ENCODE measurements around the gene IL1R2. TPM values are rescaled to one million over a fixed set of nuclear protein-coding genes. Genes with fewer than 3 reads are reported as not detected.

Gene IL1R2
- total and polyA plus RNA-seq, 2 of the 13 experiments (the other 11 are each of a cell fraction or from before 2014, with no cell fraction given) = 3.6 to 7.3 TPM

DNA sequence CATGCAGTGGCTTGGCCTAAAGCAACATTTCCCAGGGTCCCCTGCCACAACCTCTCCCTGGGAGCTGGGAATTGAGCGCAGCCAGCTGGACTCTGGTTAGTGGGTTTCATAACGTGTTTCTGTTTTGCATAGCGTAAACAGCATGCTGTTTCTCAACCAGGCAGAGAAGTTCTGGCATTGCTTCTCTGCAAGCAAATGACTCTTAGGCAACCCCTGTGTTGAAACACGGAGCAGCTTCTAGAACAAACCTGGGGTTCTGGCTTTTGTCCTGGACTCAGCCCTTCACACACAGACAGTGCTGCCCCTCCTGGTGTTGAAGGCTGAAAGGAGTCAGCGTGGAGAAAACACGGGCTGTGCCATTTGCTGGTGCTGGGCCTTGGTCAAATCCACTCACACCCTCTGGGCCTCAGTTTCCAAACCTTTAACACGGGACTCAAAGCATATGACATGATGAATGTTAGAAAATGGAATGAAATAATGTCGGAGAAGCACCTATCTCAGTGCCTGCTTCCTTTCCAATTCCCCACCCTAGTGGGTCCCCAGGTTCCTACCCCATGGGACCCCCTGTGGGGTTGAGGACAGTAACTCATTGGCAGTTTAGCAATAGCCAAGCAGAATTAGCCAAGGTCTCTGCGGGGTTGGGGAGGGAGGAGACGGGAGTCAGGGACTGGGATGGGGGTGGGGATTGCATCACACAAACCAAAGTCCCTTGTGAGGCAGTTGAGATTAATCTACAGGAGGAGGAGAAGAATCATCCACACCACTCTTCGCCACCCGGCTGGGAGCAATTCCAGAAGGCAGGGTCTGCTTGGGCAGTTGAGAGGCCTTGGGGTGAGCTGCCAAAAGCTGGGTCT lies 30.2 kb upstream of the IL1R2 start (continued):
- TF ChIP-seq, protein P1, sequence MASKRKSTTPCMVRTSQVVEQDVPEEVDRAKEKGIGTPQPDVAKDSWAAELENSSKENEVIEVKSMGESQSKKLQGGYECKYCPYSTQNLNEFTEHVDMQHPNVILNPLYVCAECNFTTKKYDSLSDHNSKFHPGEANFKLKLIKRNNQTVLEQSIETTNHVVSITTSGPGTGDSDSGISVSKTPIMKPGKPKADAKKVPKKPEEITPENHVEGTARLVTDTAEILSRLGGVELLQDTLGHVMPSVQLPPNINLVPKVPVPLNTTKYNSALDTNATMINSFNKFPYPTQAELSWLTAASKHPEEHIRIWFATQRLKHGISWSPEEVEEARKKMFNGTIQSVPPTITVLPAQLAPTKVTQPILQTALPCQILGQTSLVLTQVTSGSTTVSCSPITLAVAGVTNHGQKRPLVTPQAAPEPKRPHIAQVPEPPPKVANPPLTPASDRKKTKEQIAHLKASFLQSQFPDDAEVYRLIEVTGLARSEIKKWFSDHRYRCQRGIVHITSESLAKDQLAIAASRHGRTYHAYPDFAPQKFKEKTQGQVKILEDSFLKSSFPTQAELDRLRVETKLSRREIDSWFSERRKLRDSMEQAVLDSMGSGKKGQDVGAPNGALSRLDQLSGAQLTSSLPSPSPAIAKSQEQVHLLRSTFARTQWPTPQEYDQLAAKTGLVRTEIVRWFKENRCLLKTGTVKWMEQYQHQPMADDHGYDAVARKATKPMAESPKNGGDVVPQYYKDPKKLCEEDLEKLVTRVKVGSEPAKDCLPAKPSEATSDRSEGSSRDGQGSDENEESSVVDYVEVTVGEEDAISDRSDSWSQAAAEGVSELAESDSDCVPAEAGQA (IDR thresholded peaks at IDR 0.05; ENCODE audit: low read depth) = no peak
- TF ChIP-seq, protein P1 (CRISPR knock-in tag; IDR thresholded peaks at IDR 0.05; ENCODE audit: borderline replicate concordance) = no peak
- TF ChIP-seq, protein P2, sequence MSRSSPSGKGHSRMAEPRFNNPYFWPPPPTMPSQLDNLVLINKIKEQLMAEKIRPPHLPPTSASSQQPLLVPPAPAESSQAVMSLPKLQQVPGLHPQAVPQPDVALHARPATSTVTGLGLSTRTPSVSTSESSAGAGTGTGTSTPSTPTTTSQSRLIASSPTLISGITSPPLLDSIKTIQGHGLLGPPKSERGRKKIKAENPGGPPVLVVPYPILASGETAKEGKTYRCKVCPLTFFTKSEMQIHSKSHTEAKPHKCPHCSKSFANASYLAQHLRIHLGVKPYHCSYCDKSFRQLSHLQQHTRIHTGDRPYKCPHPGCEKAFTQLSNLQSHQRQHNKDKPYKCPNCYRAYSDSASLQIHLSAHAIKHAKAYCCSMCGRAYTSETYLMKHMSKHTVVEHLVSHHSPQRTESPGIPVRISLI (CRISPR knock-in tag; IDR thresholded peaks at IDR 0.05; ENCODE audit: borderline replicate concordance) = no peak
- TF ChIP-seq ZNF543 (CRISPR knock-in tag; IDR thresholded peaks at IDR 0.05) (no peak), GATAD2A (CRISPR knock-in tag; IDR thresholded peaks at IDR 0.05) (peak; percentile 77), ZSCAN22 (CRISPR knock-in tag; IDR thresholded peaks at IDR 0.05) (0 out of 2 replicates have a peak, but pooled peaks have one; percentile 35), MED13 (CRISPR knock-in tag; IDR thresholded peaks at IDR 0.05) (no peak; the same call in 1 of the 2 replicates), ZNF556 (CRISPR knock-in tag; IDR thresholded peaks at IDR 0.05; ENCODE audit: borderline replicate concordance) (no peak; the same call in 1 of the 2 replicates), HNRNPLL (IDR thresholded peaks at IDR 0.05; ENCODE audit: low read depth, low read length, poor library complexity, severe bottlenecking) (no peak), ZNF180 (CRISPR knock-in tag; IDR thresholded peaks at IDR 0.05; ENCODE audit: borderline replicate concordance, low read depth) (no peak), NR1H2 (CRISPR knock-in tag; IDR thresholded peaks at IDR 0.05; ENCODE audit: borderline replicate concordance, low read depth) (no peak), TARDBP (CRISPR knock-in tag; IDR thresholded peaks at IDR 0.05) (peak; percentile 33; the same call in 1 of the 2 replicates), ZNF296 (CRISPR knock-in tag; conservative IDR thresholded peaks at IDR 0.05) (no peak), ZNF775 (CRISPR knock-in tag; IDR thresholded peaks at IDR 0.05; ENCODE audit: borderline replicate concordance) (no peak)
- TF ChIP-seq, protein P3, sequence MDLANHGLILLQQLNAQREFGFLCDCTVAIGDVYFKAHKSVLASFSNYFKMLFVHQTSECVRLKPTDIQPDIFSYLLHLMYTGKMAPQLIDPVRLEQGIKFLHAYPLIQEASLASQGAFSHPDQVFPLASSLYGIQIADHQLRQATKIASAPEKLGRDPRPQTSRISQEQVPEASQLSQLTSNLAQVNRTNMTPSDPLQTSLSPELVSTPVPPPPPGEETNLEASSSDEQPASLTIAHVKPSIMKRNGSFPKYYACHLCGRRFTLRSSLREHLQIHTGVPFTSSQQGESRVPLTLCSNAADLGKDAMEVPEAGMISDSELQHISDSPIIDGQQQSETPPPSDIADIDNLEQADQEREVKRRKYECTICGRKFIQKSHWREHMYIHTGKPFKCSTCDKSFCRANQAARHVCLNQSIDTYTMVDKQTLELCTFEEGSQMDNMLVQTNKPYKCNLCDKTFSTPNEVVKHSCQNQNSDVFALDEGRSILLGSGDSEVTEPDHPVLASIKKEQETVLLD (CRISPR knock-in tag; IDR thresholded peaks at IDR 0.05; ENCODE audit: low read depth) = no peak
- TF ChIP-seq, protein P4, sequence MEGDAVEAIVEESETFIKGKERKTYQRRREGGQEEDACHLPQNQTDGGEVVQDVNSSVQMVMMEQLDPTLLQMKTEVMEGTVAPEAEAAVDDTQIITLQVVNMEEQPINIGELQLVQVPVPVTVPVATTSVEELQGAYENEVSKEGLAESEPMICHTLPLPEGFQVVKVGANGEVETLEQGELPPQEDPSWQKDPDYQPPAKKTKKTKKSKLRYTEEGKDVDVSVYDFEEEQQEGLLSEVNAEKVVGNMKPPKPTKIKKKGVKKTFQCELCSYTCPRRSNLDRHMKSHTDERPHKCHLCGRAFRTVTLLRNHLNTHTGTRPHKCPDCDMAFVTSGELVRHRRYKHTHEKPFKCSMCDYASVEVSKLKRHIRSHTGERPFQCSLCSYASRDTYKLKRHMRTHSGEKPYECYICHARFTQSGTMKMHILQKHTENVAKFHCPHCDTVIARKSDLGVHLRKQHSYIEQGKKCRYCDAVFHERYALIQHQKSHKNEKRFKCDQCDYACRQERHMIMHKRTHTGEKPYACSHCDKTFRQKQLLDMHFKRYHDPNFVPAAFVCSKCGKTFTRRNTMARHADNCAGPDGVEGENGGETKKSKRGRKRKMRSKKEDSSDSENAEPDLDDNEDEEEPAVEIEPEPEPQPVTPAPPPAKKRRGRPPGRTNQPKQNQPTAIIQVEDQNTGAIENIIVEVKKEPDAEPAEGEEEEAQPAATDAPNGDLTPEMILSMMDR (CRISPR knock-in tag; IDR thresholded peaks at IDR 0.05) = peak; percentile 36
- TF ChIP-seq, protein P5, sequence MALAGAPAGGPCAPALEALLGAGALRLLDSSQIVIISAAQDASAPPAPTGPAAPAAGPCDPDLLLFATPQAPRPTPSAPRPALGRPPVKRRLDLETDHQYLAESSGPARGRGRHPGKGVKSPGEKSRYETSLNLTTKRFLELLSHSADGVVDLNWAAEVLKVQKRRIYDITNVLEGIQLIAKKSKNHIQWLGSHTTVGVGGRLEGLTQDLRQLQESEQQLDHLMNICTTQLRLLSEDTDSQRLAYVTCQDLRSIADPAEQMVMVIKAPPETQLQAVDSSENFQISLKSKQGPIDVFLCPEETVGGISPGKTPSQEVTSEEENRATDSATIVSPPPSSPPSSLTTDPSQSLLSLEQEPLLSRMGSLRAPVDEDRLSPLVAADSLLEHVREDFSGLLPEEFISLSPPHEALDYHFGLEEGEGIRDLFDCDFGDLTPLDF (CRISPR knock-in tag; IDR thresholded peaks at IDR 0.05) = no peak
